LNCaP clone FGC (cell line): ENCODE results near the gene PREP.
"Not testable (repeated sequence)": the region's sequence is repeated elsewhere in the genome, so short reads cannot be mapped to it uniquely, and the experiment has no call there.

Source experiments
- DNase-seq: peaks from one replicate; pipeline ENCODE4 v3.0.0-alpha.2; 2011; ENCODE audit warnings: low read depth
- H3K4me3 ChIP-seq: 2 replicates; pipeline ENCODE4 v1.5.1; 2011; ENCODE audit warnings: mild to moderate bottlenecking, low read depth, low read length, control low read depth
- CTCF ChIP-seq: IDR thresholded peaks from 2 replicates; pipeline ENCODE4 v1.5.1; 2012; ENCODE audit warnings: mild to moderate bottlenecking; ENCODE audit not compliant: control insufficient read depth, insufficient read depth; ENCODE audit errors: extremely low read depth

PREP gene

GRCh38 chr6:105433723-105434122, 30.8 kb upstream of the PREP start:
- no peak overlapping the region for H3K4me3 ChIP-seq
- no peak for DNase-seq
- TF ChIP-seq CTCF, result no peak

GRCh38 chr6:105432797-105433196, 29.9 kb upstream of the PREP start:
- no peak for TF ChIP-seq CTCF
- no peak overlapping the region for H3K4me3 ChIP-seq
- DNase-seq, result no peak

- TF ChIP-seq CTCF, result peak; percentile 50
- H3K4me3 ChIP-seq, result no peak overlapping the region
- DNase-seq, result peak; percentile 22
Observed at GRCh38 chr6:105431226-105431625, 28.3 kb upstream of the PREP start.

GRCh38 chr6:105430685-105431084, 27.8 kb upstream of the PREP start:
- no peak for DNase-seq
- TF ChIP-seq CTCF, result no peak

GRCh38 chr6:105429676-105430075, 26.8 kb upstream of the PREP start:
- no peak for TF ChIP-seq CTCF
- H3K4me3 ChIP-seq, result no peak overlapping the region
- DNase-seq, result no peak

More at GRCh38 chr6:105430685-105431084, 27.8 kb upstream of the PREP start:
- H3K4me3 ChIP-seq, result no peak overlapping the region

- no peak for DNase-seq
- H3K4me3 ChIP-seq, result no peak overlapping the region
- TF ChIP-seq CTCF, result no peak
Observed at GRCh38 chr6:105428342-105428957, 25.6 kb upstream of the PREP start.

GRCh38 chr6:105424175-105424783, 21.4 kb upstream of the PREP start:
- DNase-seq, result peak; percentile 17
- H3K4me3 ChIP-seq, result no peak overlapping the region
- TF ChIP-seq CTCF, result peak; percentile 63

GRCh38 chr6:105416971-105417370, 14.1 kb upstream of the PREP start:
- not testable (repeated sequence) for H3K4me3 ChIP-seq, DNase-seq
